ENCODE data around the gene HSPA4.

GRCh38 chr5:133050521-133050920, 1.3 kb upstream of the HSPA4 start:
- no peak for TF ChIP-seq CTCF (conservative IDR thresholded peaks at IDR 0.05; ENCODE audit: low read length)
- TF ChIP-seq EZH2phosphoT487 (IDR thresholded peaks at IDR 0.05; ENCODE audit: borderline replicate concordance): no peak
